NCI-H1417 treated with DMSO at 0.1 percent for 48 hours (cell line): ENCODE results near the gene UBR1.

Experiments
- DNase-seq: peaks from one replicate; lab custom pipeline; 2025; lab: John Stamatoyannopoulos, UW

UBR1 gene

GRCh38 chr15:43106486-43106829, 620 bp upstream of the UBR1 start:
- no peak for DNase-seq

- DNase-seq = no peak
Measured at GRCh38 chr15:43105077-43105736, 631 bp downstream of the UBR1 start.

- DNase-seq = no peak
Measured at GRCh38 chr15:43104426-43104825, 1.4 kb downstream of the UBR1 start.

- no peak for DNase-seq
Measured at GRCh38 chr15:43103907-43104306, 1.9 kb downstream of the UBR1 start.

DNA sequence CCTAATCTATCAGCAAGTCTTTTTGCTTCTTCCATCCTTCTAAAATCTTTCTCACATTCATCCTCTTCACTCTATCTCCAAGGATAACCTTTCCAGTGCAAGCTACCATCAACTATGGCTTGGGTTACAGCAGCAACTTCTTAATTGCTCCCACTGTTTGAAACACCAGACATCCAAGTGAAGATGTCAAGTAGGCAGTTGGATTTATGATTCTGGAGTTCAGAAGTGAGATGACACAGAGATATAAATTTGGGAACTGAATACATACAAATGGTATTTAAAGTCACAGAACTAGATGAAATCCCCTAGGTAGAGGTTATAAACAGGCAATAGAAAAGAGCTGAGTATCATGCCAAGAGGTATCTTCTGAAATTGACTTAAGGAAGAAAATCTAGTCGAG, 3.7 kb downstream of the UBR1 start:
- DNase-seq = no peak

- DNase-seq = no peak
Measured at GRCh38 chr15:43100971-43101370, 4.9 kb downstream of the UBR1 start.

GRCh38 chr15:43099105-43099845, 6.6 kb downstream of the UBR1 start:
- DNase-seq = no peak

GRCh38 chr15:43096411-43096810, 9.4 kb downstream of the UBR1 start:
- DNase-seq = no peak

DNA sequence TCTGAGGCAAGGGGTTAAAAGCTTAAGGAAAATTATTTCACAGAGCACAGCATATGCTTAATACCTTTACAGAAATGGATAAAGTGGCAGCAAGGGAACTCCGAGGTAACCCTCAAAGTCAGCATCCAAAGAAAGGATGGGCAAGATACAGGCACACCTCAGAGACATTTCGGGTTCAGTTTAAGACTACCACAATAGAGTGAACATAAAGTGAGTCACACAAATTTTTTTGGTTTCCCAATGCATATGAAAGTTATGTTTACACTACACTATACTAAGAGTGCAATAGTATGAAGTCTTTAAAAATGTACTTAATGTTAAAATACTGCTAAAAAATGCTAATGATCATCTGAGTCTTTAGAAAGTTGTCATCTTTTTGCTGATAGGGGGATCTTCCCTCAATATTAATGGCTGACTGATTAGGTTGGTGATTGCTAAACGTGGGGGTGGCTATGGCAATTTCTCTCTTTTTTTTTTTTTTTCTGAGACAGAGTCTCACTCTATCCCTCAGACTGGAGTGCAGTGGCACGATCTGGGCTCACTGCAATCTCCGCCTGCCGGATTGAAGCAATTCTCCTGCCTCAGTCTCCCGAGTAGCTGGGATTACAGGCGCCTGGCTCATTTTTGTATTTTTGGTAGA, 10.0 kb downstream of the UBR1 start:
- DNase-seq = no peak

DNA sequence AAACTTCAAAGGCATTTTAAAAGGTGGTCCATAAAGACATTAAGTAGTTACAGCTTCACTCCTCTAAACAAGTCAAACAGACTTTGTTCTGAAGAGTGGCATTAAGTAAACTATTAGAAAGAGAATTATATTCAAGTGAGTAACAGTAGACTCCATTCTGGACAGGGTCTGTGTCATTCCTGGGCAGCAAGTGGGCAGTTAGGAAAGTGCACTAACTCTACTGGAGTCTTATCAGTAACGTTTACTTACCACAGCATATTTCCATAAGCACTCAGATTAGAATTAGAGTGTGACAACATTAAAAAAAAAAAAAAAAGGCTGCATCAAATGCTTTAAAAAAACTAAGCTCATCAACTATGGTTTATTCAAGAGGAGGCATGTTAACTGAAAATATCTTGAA, 10.6 kb downstream of the UBR1 start:
- no peak for DNase-seq

GRCh38 chr15:43094416-43095030, 11.3 kb downstream of the UBR1 start:
- no peak for DNase-seq

DNA sequence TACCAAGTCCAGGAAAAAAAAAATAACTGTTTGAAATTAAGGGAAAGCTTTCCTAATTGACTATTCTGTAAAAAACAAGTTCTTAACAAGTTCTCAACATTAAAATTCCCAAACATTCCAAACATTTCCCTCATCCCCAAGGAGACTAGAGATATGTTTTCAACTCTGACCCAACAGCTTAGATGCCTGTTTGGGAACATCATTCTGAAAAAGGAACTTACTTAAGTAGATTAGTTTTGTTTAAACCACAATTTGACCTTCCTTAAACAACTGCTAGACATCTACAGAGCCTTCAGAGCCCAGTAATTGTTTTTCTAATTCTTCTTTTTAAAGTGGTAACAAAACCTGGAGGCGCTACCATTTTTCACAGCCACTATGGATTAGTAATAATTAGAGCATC, 12.8 kb downstream of the UBR1 start:
- no peak for DNase-seq

GRCh38 chr15:43091859-43092258, 14.0 kb downstream of the UBR1 start:
- no peak for DNase-seq

GRCh38 chr15:43086551-43086950, 19.3 kb downstream of the UBR1 start:
- no peak for DNase-seq

- no peak for DNase-seq
Measured at GRCh38 chr15:43085921-43086320, 19.9 kb downstream of the UBR1 start.

GRCh38 chr15:43082509-43082908, 23.3 kb downstream of the UBR1 start:
- DNase-seq = no peak

- no peak for DNase-seq
Measured at GRCh38 chr15:43081283-43081682, 24.6 kb downstream of the UBR1 start.

- no peak for DNase-seq
Measured at GRCh38 chr15:43071451-43071850, 34.4 kb downstream of the UBR1 start.

DNA sequence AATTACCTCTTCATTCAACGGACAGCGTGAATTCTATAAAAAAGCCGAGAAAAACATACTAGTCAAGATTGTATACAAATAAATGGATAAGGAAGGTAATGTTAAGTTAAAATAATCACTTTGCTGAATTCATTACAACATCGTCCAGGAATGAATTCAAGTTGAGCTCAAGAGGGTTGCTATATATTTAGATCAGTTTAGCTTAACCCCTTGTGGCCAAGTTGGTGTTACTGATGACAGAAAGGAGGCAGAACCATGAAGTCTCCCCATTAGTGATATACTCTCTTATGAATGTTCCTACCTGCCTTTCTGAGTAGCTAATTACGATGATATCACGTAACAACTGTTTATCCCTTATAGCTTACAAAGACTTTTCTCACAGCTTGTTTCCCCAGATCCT, 34.9 kb downstream of the UBR1 start:
- DNase-seq = no peak

GRCh38 chr15:43070249-43070648, 35.6 kb downstream of the UBR1 start:
- no peak for DNase-seq

DNA sequence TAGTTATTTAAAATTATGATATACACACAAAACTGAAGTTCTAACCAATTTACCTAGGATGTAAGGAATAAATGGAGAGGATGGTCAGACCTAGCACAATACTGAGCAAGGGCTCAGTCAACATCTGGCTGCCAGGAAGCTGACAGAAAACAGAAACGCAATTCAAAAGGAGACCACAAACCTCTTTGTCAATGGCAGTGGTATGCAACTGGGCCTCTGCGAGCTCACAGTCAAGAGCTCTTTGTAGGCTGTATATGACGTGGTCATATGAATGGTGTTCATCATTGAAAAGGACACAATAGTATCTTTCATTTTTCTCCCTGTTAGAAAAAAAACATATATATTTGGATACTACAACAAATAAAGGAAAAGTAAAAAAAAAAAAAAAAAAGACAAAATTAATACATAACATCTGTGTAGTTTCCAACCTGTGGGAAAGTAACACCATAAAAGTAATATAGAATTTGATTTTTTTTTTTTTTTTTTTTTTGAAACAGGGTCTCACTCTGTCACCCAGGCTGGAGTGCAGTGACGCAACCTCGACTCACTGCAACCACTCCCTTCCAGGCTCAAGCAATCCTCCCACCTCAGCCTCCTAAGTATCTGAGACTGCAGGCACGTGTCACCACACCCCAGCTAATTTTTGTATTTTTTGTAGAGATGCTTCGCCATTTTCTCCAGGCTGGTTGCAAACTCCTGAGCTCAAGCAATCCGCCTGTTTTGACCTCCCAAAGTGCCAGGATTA, 37.9 kb downstream of the UBR1 start:
- no peak for DNase-seq

- DNase-seq = no peak
Measured at GRCh38 chr15:43056696-43057095, 49.1 kb downstream of the UBR1 start.
